H9 (cell line): ENCODE results near the gene SBNO1. TPM values are rescaled to one million over a fixed set of nuclear protein-coding genes. Genes with fewer than 3 reads are reported as not detected.

Experiments used
- DNase-seq: peaks from one replicate; pipeline ENCODE4 v3.0.0-alpha.2; 2017
- H2AFZ ChIP-seq: one replicate; pipeline ENCODE4 v1.6.1; 2013; ENCODE audit warnings: mild to moderate bottlenecking, low read length, control low read depth, moderate library complexity
- H2AK5ac ChIP-seq: 2 replicates; pipeline ENCODE4 v1.6.1; 2013; ENCODE audit warnings: low read length, control low read depth, mixed read lengths; ENCODE audit not compliant: insufficient read length
- H2BK120ac ChIP-seq: one replicate; pipeline ENCODE4 v1.6.1; 2013; ENCODE audit warnings: low read depth, mild to moderate bottlenecking, low read length, control low read depth, inconsistent platforms; ENCODE audit not compliant: poor library complexity, severe bottlenecking
- H2BK12ac ChIP-seq: 2 replicates; pipeline ENCODE4 v1.6.1; 2013; ENCODE audit warnings: low read length, control low read depth, mixed read lengths, low read depth; ENCODE audit not compliant: insufficient read length
- H2BK15ac ChIP-seq: 2 replicates; pipeline ENCODE4 v1.6.1; 2013; ENCODE audit warnings: low read depth, low read length, control low read depth
- H2BK20ac ChIP-seq: one replicate; pipeline ENCODE4 v1.6.1; 2013; ENCODE audit warnings: low read depth, mild to moderate bottlenecking, low read length, control low read depth, inconsistent platforms; ENCODE audit not compliant: poor library complexity, severe bottlenecking
- H2BK5ac ChIP-seq: 2 replicates; pipeline ENCODE4 v1.6.1; 2013; ENCODE audit warnings: low read length, control low read depth, mixed read lengths; ENCODE audit not compliant: insufficient read length
- H3K14ac ChIP-seq: 2 replicates; pipeline ENCODE4 v1.6.1; 2013; ENCODE audit warnings: low read length, control low read depth; ENCODE audit not compliant: insufficient read depth
- H3K18ac ChIP-seq: 2 replicates; pipeline ENCODE4 v1.6.1; 2013; ENCODE audit warnings: low read depth, mild to moderate bottlenecking, mixed read lengths, low read length, control low read depth; ENCODE audit not compliant: insufficient read length
- H3K23ac ChIP-seq: 2 replicates; pipeline ENCODE4 v1.6.1; 2013; ENCODE audit warnings: low read length, control low read depth, mixed read lengths, low read depth; ENCODE audit not compliant: insufficient read length
- H3K23me2 ChIP-seq: 2 replicates; pipeline ENCODE4 v1.6.1; 2013; ENCODE audit warnings: low read depth, mild to moderate bottlenecking, mixed read lengths, low read length, control low read depth; ENCODE audit not compliant: insufficient read length, poor library complexity, severe bottlenecking
- H3K27ac ChIP-seq: 2 replicates; pipeline ENCODE4 v1.5.1; 2013; ENCODE audit warnings: low read length, control low read depth, mixed read lengths, low read depth; ENCODE audit not compliant: insufficient read length
- H3K27me3 ChIP-seq: 2 replicates; pipeline ENCODE4 v1.6.1; 2013; ENCODE audit warnings: low read length, control low read depth, inconsistent platforms; ENCODE audit not compliant: insufficient read depth
- H3K4ac ChIP-seq: 2 replicates; pipeline ENCODE4 v1.6.1; 2013; ENCODE audit warnings: low read depth, mild to moderate bottlenecking, control low read depth, inconsistent platforms, low read length, moderate library complexity
- H3K4me1 ChIP-seq: 2 replicates; pipeline ENCODE4 v1.6.1; 2013; ENCODE audit warnings: low read length, control low read depth, inconsistent platforms; ENCODE audit not compliant: insufficient read depth
- H3K4me2 ChIP-seq: 2 replicates; pipeline ENCODE4 v1.6.1; 2013; ENCODE audit warnings: low read length, control low read depth, mixed read lengths; ENCODE audit not compliant: insufficient read length, insufficient read depth
- H3K56ac ChIP-seq: 2 replicates; pipeline ENCODE4 v1.6.1; 2013; ENCODE audit warnings: low read depth, mild to moderate bottlenecking, mixed read lengths, low read length, control low read depth; ENCODE audit not compliant: insufficient read length
- H3K79me1 ChIP-seq: 2 replicates; pipeline ENCODE4 v1.6.1; 2013; ENCODE audit warnings: low read depth, mild to moderate bottlenecking, moderate library complexity, low read length, control low read depth, inconsistent platforms; ENCODE audit not compliant: insufficient read depth, poor library complexity, severe bottlenecking
- H3K79me2 ChIP-seq: 2 replicates; pipeline ENCODE4 v1.6.1; 2013; ENCODE audit warnings: low read length, control low read depth, inconsistent platforms; ENCODE audit not compliant: insufficient read depth
- H3K9ac ChIP-seq: 2 replicates; pipeline ENCODE4 v1.6.1; 2013; ENCODE audit warnings: low read length, control low read depth, mixed read lengths; ENCODE audit not compliant: insufficient read length; ENCODE audit errors: extremely low read depth
- H3K9me3 ChIP-seq: one replicate; pipeline ENCODE4 v1.6.1; 2013; ENCODE audit warnings: low read depth, low read length, inconsistent platforms; ENCODE audit not compliant: control insufficient read depth
- H3T11ph ChIP-seq: one replicate; pipeline ENCODE4 v1.6.1; 2013; ENCODE audit warnings: mild to moderate bottlenecking, low read length, control low read depth, inconsistent platforms
- H4K20me1 ChIP-seq: one replicate; pipeline ENCODE4 v1.6.1; 2013; ENCODE audit not compliant: control insufficient read depth, insufficient read length, insufficient read depth
- H4K5ac ChIP-seq: 2 replicates; pipeline ENCODE4 v1.6.1; 2013; ENCODE audit warnings: low read depth, mild to moderate bottlenecking, mixed read lengths, low read length, control low read depth; ENCODE audit not compliant: insufficient read length
- H4K8ac ChIP-seq: replicated peaks from 2 replicates; pipeline ENCODE4 v1.6.1; 2013; ENCODE audit warnings: low read length, control low read depth, mixed read lengths, low read depth; ENCODE audit not compliant: insufficient read length
- H4K91ac ChIP-seq: 2 replicates; pipeline ENCODE4 v1.6.1; 2013; ENCODE audit warnings: low read depth, mild to moderate bottlenecking, moderate library complexity, mixed read lengths, low read length, control low read depth; ENCODE audit not compliant: insufficient read length
- H3K27ac Mint-ChIP-seq, 3 experiments: 2 replicates in 2 of 3; 3 replicates in 1 of 3; pipeline ENCODE4 v1.8.0; 2020 to 2021; ENCODE audit warnings: mixed read lengths in 3 of 3, mild to moderate bottlenecking in 1 of 3, moderate library complexity in 1 of 3
- H3K27me3 Mint-ChIP-seq: 2 replicates; pipeline ENCODE4 v1.8.0; 2021; ENCODE audit warnings: low read depth, mild to moderate bottlenecking, moderate library complexity, mixed read lengths
- H3K36me3 Mint-ChIP-seq, 3 experiments: 2 replicates in 2 of 3; 3 replicates in 1 of 3; pipeline ENCODE4 v1.8.0; 2020 to 2021; ENCODE audit warnings: low read depth in 3 of 3, mixed read lengths in 3 of 3; ENCODE audit not compliant: insufficient read depth in 1 of 3
- H3K4me1 Mint-ChIP-seq, 2 experiments: 2 replicates each; pipeline ENCODE4 v1.8.0; 2020; ENCODE audit warnings: mixed read lengths in 2 of 2
- H3K4me3 Mint-ChIP-seq, 2 experiments: 2 replicates in 1 of 2; 3 replicates in 1 of 2; pipeline ENCODE4 v1.8.0; 2020 to 2021; ENCODE audit warnings: mild to moderate bottlenecking in 2 of 2, mixed read lengths in 2 of 2, moderate library complexity in 1 of 2
- H3K9me3 Mint-ChIP-seq, 2 experiments: 2 replicates in 1 of 2; 3 replicates in 1 of 2; pipeline ENCODE4 v1.8.0; 2020; ENCODE audit warnings: mild to moderate bottlenecking in 2 of 2, mixed read lengths in 2 of 2, moderate library complexity in 1 of 2
- CTCF ChIP-seq: fragments of 200-600 bp; sonication (generic); conservative IDR thresholded peaks from 3 replicates; pipeline ENCODE4 v1.8.0; 2021; ENCODE audit warnings: antibody characterized with exemption, mild to moderate bottlenecking
- WGBS: extraction: QIAGEN DNeasy Blood & Tissue Kit; methylation state at CpG from one replicate; pipeline ENCODE4 v1.1.7; 2013; ENCODE audit warnings: missing lambda C conversion rate, low lambda C conversion rate, mixed read lengths; ENCODE audit not compliant: insufficient read length; ENCODE audit errors: extremely low coverage; 5-methylcytosine and 5-hydroxymethylcytosine counted together
- total RNA-seq: library from RNA; stranded (reverse); gene quantifications from 2 replicates; pipeline ENCODE4 v1.2.1, GENCODE V29; 2021

SBNO1 gene
- total RNA-seq, 1 experiment from 2014 or later: 47.5 TPM

GRCh38 chr12:123398177-123398549 lies 33.5 kb upstream of the SBNO1 start:
- no peak for TF ChIP-seq CTCF
- Histone ChIP-seq H3K79me2 (no peaks in the 10 kb centered on the region), H3K9me3 (no peaks in the 10 kb centered on the region), H3K56ac (no peak overlapping the region), H2AK5ac (no peak overlapping the region), H3K23ac (no peak overlapping the region), H4K91ac (no peak overlapping the region), H4K5ac (no peak overlapping the region), H3T11ph (no peak overlapping the region), H3K4me2 (no peak overlapping the region), H4K20me1 (no peaks in the 10 kb centered on the region), H2BK15ac (no peak overlapping the region), H2BK5ac (no peak overlapping the region), H4K8ac (no peak overlapping the region), H3K27ac (no peak overlapping the region), H3K27me3 (peaks cover 5% of the 10 kb centered on the region; the same call in 1 of the 2 replicates), H3K23me2 (no peaks in the 10 kb centered on the region), H3K18ac (no peak overlapping the region), H2BK20ac (no peak overlapping the region), H3K4me1 (no peaks in the 10 kb centered on the region; the same call in 1 of the 2 replicates), H3K9ac (no peak overlapping the region), H2BK12ac (no peak overlapping the region), H2AFZ (no peak overlapping the region), H3K79me1 (no peaks in the 10 kb centered on the region), H2BK120ac (no peak overlapping the region), H3K14ac (no peak overlapping the region), H3K4ac (no peak overlapping the region)
- H3K27ac Mint-ChIP-seq: no peak overlapping the region
- WGBS: no CpG with 5 or more reads among the region's 10 CpGs
- peaks cover 17 to 58% (median 34%) of the 10 kb centered on the region in 3 experiments; a peak in 6 of 7 replicates for H3K36me3 Mint-ChIP-seq
- no peak overlapping the region for H3K4me3 Mint-ChIP-seq
- H3K27me3 Mint-ChIP-seq: peaks cover 83% of the 10 kb centered on the region
- DNase-seq: no peak
- peaks cover 8 to 10% of the 10 kb centered on the region in 2 experiments for H3K4me1 Mint-ChIP-seq
- H3K9me3 Mint-ChIP-seq: no peaks in the 10 kb centered on the region
